ENCODE results near the gene TRPC4. TPM values are rescaled to one million over a fixed set of nuclear protein-coding genes. Genes with fewer than 3 reads are reported as not detected.
"Not testable (repeated sequence)": the region's sequence is repeated elsewhere in the genome, so short reads cannot be mapped to it uniquely, and the experiment has no call there.

The TRPC4 gene
- total RNA-seq, 2 experiments from 2014 or later = not detected

DNA sequence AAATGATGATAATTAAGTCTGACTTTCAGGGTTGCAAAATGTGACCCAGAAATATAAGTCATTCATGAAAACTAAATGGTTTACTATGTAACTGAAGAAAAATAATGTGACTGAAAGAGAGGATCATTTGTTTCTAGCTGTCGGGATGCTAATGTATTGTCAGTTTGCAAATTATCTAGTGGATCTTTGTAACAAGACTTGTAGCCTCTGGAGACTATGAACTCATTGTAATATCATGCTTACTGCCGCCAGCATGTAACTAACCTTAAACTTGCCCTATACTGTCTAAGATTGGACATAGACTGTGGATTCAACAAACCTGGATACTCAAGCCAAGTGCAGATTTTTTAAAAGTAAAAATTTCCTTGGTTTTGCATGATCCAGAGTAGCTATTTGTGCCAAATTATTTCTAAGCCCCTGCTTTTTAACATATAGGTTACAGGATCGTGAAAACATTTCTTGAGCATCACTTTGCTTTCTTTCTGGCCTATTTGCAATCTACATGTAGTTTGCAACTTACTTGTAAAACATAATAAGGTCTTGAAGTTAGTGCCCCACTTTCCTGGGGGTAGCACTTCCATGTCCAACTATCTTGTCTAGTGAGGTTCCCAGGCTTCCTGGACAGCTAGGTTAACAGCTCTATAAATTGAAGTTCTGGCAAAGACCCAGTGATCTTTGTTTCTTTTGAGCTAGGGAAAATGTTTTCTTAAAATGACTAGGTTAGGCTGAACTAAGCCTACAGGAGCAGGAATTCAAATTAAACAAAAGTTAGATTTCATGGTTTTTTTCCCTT, 267.7 kb downstream of the TRPC4 start:
- Mint-ChIP-seq H3K4me1 (ENCODE audit: low read depth) (no peaks in the 10 kb centered on the region), H3K27me3 (ENCODE audit: low read depth) (no peaks in the 10 kb centered on the region), H3K4me3 (no peak overlapping the region), H3K36me3 (ENCODE audit: low read depth) (no peaks in the 10 kb centered on the region), H3K27ac (no peak overlapping the region), H3K9me3 (peaks cover 4% of the 10 kb centered on the region)
- intact Hi-C loops (cut with micrococcal nuclease) = loop anchor here (2.0 to 10.0 kb wide), 2 partner anchors 493 to 527 kb away; no protein-coding TSS in a partner anchor
- CTCF ChIA-PET = no interaction called here
- no peak for DNase-seq

DNA sequence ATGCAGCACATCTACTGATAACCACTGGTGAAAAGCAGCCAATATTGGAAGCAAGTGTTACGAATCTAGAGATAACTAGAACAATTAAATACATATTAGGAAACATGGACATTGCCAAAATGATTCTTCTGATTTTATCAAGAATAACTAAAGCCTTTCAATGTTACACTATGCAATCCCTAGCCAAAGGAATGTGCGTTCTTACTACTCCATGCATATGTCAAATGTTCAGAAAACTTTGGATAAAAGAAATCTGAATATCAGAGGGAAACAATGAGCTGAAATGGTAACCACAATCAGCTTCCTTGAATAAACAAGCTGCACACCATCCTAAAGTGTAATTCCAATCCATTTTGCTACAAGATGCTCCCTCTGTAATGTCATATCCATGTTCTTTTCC, 270.1 kb downstream of the TRPC4 start:
- no peaks in the 10 kb centered on the region for H3K9me3 Mint-ChIP-seq
- no peaks in the 10 kb centered on the region for H3K36me3 Mint-ChIP-seq (ENCODE audit: low read depth)
- DNase-seq = no peak
- intact Hi-C loops (cut with micrococcal nuclease) = no loop called here
- H3K27me3 Mint-ChIP-seq (ENCODE audit: low read depth) = no peaks in the 10 kb centered on the region
- H3K27ac Mint-ChIP-seq = no peak overlapping the region
- H3K4me1 Mint-ChIP-seq (ENCODE audit: low read depth) = no peaks in the 10 kb centered on the region
- CTCF ChIA-PET = no interaction called here
- H3K4me3 Mint-ChIP-seq = no peak overlapping the region

DNA sequence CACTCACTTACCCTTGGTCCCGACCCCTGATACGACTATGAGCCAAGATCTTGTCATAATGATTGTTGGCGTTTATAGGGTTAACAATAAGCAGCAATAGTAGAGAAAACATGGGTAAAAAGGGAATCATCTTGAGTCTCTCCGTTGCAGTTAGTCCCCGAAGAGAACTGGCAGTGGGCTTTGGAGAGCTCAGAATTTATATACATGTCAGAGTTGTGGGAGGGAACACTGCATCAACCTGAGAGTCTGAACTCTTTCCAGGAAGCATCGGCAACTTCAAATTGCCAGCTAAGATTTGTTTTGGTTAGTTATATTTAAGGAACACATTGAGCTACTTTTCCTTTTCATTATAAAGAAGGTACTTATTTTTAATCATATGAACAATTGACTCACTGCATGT, 271.0 kb downstream of the TRPC4 start, which contains the start of gene POSTN:
Gene POSTN (minus strand): TSS at position 172 of the 400 bp plus-strand sequence. CDS start 42 bp downstream, at position 130.
- Mint-ChIP-seq H3K9me3 (no peaks in the 10 kb centered on the region), H3K4me1 (ENCODE audit: low read depth) (no peaks in the 10 kb centered on the region), H3K27me3 (ENCODE audit: low read depth) (no peaks in the 10 kb centered on the region), H3K27ac (no peak within 1 kb of the TSS), H3K36me3 (ENCODE audit: low read depth) (no peaks in the 10 kb centered on the region), H3K4me3 (no peak within 1 kb of the TSS)
- no peak for DNase-seq
- intact Hi-C loops (cut with micrococcal nuclease) = no loop called here
- CTCF ChIA-PET = interaction anchor here (0.6 to 0.7 kb wide), 2 partner anchors 24 to 303 kb away, joined by 3 to 5 read pairs; no protein-coding TSS in a partner anchor

DNA sequence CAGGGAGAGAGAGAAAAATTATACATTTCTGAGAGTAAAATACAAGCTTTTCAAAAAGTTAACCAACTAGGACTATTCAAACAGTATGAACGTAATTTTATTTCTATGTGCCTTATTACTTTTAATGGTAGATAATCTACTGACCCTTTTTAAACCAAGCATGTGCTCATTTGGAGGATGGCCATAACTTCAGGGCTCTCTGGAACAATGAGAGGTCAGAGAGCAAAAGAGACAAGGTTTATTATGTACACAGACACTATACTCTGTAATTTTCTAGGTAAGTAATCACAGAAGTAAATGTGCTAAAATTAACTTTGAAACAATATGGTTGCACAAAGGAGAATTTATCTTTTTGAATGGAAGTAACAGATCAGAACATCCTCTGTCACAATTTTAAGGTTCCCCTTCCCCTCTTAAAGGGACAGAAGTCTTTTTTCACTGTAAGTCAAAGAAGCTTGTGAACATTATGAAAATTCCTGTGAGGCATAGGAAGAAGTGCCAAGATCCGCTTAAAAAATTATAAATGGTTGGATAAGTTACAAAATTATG, 272.0 kb downstream of the TRPC4 start:
- CTCF ChIA-PET = no interaction called here
- H3K9me3 Mint-ChIP-seq = no peaks in the 10 kb centered on the region
- H3K27me3 Mint-ChIP-seq (ENCODE audit: low read depth) = no peaks in the 10 kb centered on the region
- H3K36me3 Mint-ChIP-seq (ENCODE audit: low read depth) = no peaks in the 10 kb centered on the region
- no peak for DNase-seq
- no peak overlapping the region for H3K4me3 Mint-ChIP-seq
- intact Hi-C loops (cut with micrococcal nuclease) = no loop called here
- no peaks in the 10 kb centered on the region for H3K4me1 Mint-ChIP-seq (ENCODE audit: low read depth)
- no peak overlapping the region for H3K27ac Mint-ChIP-seq

DNA sequence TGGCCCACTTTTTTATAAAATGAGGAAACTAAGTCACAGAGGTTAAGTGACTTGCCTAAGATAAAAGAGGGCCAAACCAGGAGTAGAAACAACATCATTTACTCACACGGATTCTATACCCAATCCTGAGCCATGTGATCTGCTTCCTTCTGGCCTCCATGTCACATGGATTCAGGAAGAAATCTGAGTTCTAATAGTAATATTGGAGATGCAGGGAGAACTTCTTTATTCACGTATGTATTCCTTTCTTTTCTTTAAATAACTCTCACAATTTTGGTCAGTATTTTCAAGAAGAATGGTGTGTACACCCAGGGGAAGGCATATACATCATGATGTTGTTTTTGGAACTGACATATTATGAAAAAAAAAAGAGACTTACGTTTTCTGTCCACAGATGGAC, 272.8 kb downstream of the TRPC4 start:
- H3K27me3 Mint-ChIP-seq (ENCODE audit: low read depth) = no peaks in the 10 kb centered on the region
- H3K27ac Mint-ChIP-seq = no peak overlapping the region
- no peak for DNase-seq
- H3K4me3 Mint-ChIP-seq = no peak overlapping the region
- CTCF ChIA-PET = no interaction called here
- intact Hi-C loops (cut with micrococcal nuclease) = no loop called here
- H3K36me3 Mint-ChIP-seq (ENCODE audit: low read depth) = no peaks in the 10 kb centered on the region
- no peaks in the 10 kb centered on the region for H3K4me1 Mint-ChIP-seq (ENCODE audit: low read depth)
- H3K9me3 Mint-ChIP-seq = no peaks in the 10 kb centered on the region

DNA sequence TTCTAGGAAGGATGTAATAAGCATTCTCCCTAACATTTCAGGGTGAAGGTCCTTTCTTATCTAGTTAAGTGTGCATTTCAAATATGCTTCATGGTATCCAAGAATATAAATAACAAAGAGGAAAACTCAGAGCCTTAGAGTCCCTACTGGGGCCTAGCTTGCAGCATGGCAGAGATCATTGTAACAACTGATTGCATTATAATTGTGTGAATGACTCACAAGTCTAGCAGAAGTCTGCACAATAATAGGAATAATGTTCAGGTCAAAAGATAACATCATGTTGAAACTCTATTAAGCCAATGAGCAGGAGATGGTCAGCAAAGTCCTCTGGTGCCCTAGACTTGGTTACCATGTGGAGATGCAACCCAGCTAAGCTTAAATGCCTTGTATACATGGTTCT, 274.4 kb downstream of the TRPC4 start:
- no peaks in the 10 kb centered on the region for H3K27me3 Mint-ChIP-seq (ENCODE audit: low read depth)
- CTCF ChIA-PET = no interaction called here
- H3K4me3 Mint-ChIP-seq = no peak overlapping the region
- no peak overlapping the region for H3K27ac Mint-ChIP-seq
- no peaks in the 10 kb centered on the region for H3K9me3 Mint-ChIP-seq
- DNase-seq = no peak
- intact Hi-C loops (cut with micrococcal nuclease) = no loop called here
- H3K4me1 Mint-ChIP-seq (ENCODE audit: low read depth) = no peaks in the 10 kb centered on the region
- H3K36me3 Mint-ChIP-seq (ENCODE audit: low read depth) = no peaks in the 10 kb centered on the region

DNA sequence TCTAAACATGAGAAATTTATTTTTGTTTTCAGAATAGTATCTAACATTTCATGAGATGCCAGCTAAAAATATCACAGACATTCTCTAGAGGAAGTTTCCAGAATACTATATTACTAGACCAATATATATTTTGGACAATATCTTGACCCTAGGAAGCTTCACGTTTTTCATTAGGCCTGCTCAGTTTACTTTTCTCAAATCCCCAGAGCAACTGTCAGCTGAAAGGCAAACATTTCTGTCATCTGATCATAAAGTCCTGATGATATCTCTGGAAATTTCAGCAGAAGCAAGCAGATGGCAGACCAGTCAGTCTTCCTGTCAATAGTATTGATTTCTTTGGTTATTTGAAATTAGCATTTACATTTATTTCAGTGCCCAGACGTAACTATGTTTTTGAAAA, 275.0 kb downstream of the TRPC4 start:
- no peaks in the 10 kb centered on the region for H3K9me3 Mint-ChIP-seq
- no peak for DNase-seq
- no peak overlapping the region for H3K27ac Mint-ChIP-seq
- no peaks in the 10 kb centered on the region for H3K27me3 Mint-ChIP-seq (ENCODE audit: low read depth)
- H3K4me1 Mint-ChIP-seq (ENCODE audit: low read depth) = no peaks in the 10 kb centered on the region
- intact Hi-C loops (cut with micrococcal nuclease) = no loop called here
- CTCF ChIA-PET = interaction anchor here (0.7 kb wide), 1 partner anchor 482 kb away, joined by 4 read pairs; no protein-coding TSS in a partner anchor
- H3K4me3 Mint-ChIP-seq = no peak overlapping the region
- no peaks in the 10 kb centered on the region for H3K36me3 Mint-ChIP-seq (ENCODE audit: low read depth)

DNA sequence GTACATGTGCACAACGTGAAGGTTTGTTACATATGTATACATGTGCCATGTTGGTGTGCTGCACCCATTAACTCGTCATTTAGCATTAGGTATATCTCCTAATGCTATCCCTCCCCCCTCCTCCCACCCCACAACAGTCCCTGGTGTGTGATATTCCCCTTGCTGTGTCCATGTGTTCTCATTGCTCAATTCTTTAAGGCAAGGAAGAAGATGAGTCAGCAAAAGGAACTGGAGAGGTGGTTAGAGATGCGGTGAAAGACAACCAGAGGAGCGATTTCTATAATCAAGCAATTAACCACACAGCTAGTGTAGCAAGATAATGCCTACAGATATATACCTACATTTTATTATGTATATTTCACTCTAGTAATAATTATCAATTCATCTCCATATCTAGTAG, 280.2 kb downstream of the TRPC4 start:
- H3K36me3 Mint-ChIP-seq (ENCODE audit: low read depth); H3K4me1 Mint-ChIP-seq (ENCODE audit: low read depth); CTCF ChIA-PET; H3K4me3 Mint-ChIP-seq; H3K27me3 Mint-ChIP-seq (ENCODE audit: low read depth); H3K9me3 Mint-ChIP-seq; H3K27ac Mint-ChIP-seq; DNase-seq; intact Hi-C loops (cut with micrococcal nuclease): not testable (repeated sequence)

DNA sequence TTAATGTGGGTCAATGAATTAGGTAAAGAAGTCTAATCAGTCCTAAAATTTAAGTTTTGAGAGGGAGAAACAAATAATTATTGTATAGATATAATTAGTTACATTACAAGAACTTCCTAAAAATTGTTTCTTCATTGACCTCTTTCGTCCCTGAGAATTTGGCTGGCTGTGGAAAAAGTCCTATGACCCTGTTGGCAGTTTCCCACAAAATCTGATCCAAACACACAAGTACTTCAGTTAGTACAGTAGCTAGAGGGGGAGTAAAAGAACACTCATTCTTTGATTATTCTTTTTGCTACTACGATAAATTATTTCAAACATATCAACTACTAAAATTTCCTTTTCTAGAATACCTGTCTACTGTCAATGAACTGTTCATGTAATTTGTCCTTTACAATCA, 282.3 kb downstream of the TRPC4 start:
- Mint-ChIP-seq H3K36me3 (ENCODE audit: low read depth) (no peaks in the 10 kb centered on the region), H3K27ac (no peak overlapping the region), H3K27me3 (ENCODE audit: low read depth) (no peaks in the 10 kb centered on the region), H3K4me1 (ENCODE audit: low read depth) (no peaks in the 10 kb centered on the region), H3K9me3 (peaks cover 2% of the 10 kb centered on the region), H3K4me3 (no peak overlapping the region)
- intact Hi-C loops (cut with micrococcal nuclease) = no loop called here
- CTCF ChIA-PET = no interaction called here
- no peak for DNase-seq

Data from activated naive CD4-positive, alpha-beta T cell treated with anti-CD3 and anti-CD28 coated beads for 36 hours (primary cell).